HepG2 (cell line): ENCODE measurements around the gene TXNRD3. TPM values are rescaled to one million over a fixed set of nuclear protein-coding genes. Genes with fewer than 3 reads are reported as not detected.

Experiments
- ATAC-seq: fragments of 200-7000 bp; cut with Tn5 transposase; 3 replicates; pipeline ENCODE4 v1.9.1; 2020; ENCODE audit warnings: mild to moderate bottlenecking, moderate library complexity
- BruUV-seq: library from RNA; stranded (reverse); fragments of 400-500 nt; replicated peaks from 2 replicates; lab custom pipeline; 2021; lab: Mats Ljungman, UMichigan
- CTCF ChIA-PET: fragments of 300-600 bp; formaldehyde crosslinking; extraction: SDS; loops from one replicate; lab custom pipeline; 2021; ENCODE audit warnings: low total read pairs, inconsistent platforms, low intra/inter-chr PET ratio; lab: Yijun Ruan, JAX
- POLR2A ChIA-PET: fragments of 350-600 bp; sonication (Branson Sonifier 250); formaldehyde crosslinking; loops from one replicate; lab custom pipeline; 2020; ENCODE audit warnings: antibody characterized with exemption, inconsistent platforms; lab: Yijun Ruan, JAX
- DNase-seq: peaks from one replicate; pipeline ENCODE4 v3.0.0-alpha.2; 2015; ENCODE audit warnings: low spot score
- FAIRE-seq: peaks from 3 replicates; lab custom pipeline; 2011; peaks lifted over from hg19 to GRCh38; lab: Jason Lieb, UNC
- H2AFZ ChIP-seq: one replicate; pipeline ENCODE4 v1.6.1; 2011; ENCODE audit warnings: low read length, inconsistent platforms
- H3K27ac ChIP-seq: fragments of 300-600 bp; 3 replicates; pipeline ENCODE4 v1.8.0; 2011; ENCODE audit warnings: mixed run types, mild to moderate bottlenecking, mixed read lengths, low read length, inconsistent platforms; ENCODE audit not compliant: insufficient read depth; ENCODE audit errors: extremely low read length
- H3K27me3 ChIP-seq, 2 experiments: fragments of 200-600 bp in 1 of 2; 2 replicates in 1 of 2; 3 replicates in 1 of 2; pipeline versions ENCODE4 v1.6.0 to v1.8.0; 2011; ENCODE audit warnings: low read length in 2 of 2, mild to moderate bottlenecking in 2 of 2, moderate library complexity in 2 of 2, inconsistent platforms in 1 of 2; ENCODE audit not compliant: insufficient read depth in 2 of 2, control insufficient read depth in 1 of 2
- H3K36me3 ChIP-seq, 2 experiments: fragments of 200-600 bp in 1 of 2; replicated peaks in 1 of 2; 2 replicates in 1 of 2; 3 replicates in 1 of 2; pipeline versions ENCODE4 v1.5.1 to v1.8.0; 2011; ENCODE audit warnings: low read length in 2 of 2, inconsistent platforms in 1 of 2; ENCODE audit not compliant: insufficient read depth in 2 of 2, control insufficient read depth in 1 of 2
- H3K4me1 ChIP-seq: 2 replicates; pipeline ENCODE4 v1.5.1; 2012; ENCODE audit warnings: low read length, inconsistent platforms; ENCODE audit not compliant: insufficient read depth
- H3K4me2 ChIP-seq: 2 replicates; pipeline ENCODE4 v1.6.0; 2011; ENCODE audit warnings: low read depth, low read length, inconsistent platforms
- H3K4me3 ChIP-seq, 3 experiments: fragments of 200-600 bp in 1 of 3; sonication (generic), shearing (Covaris generic) in 1 of 3; replicated peaks in 1 of 3; 2 replicates each; pipeline ENCODE4 v1.5.1; 2011 to 2016; ENCODE audit warnings: low read length in 3 of 3, inconsistent platforms in 2 of 3, low read depth in 2 of 3, mild to moderate bottlenecking in 2 of 3, control low read depth in 1 of 3, mixed read lengths in 1 of 3; ENCODE audit not compliant: insufficient read depth in 1 of 3
- H3K79me2 ChIP-seq: one replicate; pipeline ENCODE4 v1.6.1; 2011; ENCODE audit warnings: low read length, inconsistent platforms; ENCODE audit not compliant: insufficient read depth
- H3K9ac ChIP-seq: 2 replicates; pipeline ENCODE4 v1.6.0; 2011; ENCODE audit warnings: mild to moderate bottlenecking, low read depth, low read length, inconsistent platforms; ENCODE audit not compliant: insufficient read depth
- H3K9me3 ChIP-seq: 2 replicates; pipeline ENCODE4 v1.5.1; 2012; ENCODE audit warnings: mild to moderate bottlenecking, low read length
- H4K20me1 ChIP-seq: 2 replicates; pipeline ENCODE4 v1.6.0; 2011; ENCODE audit warnings: inconsistent platforms, mild to moderate bottlenecking, low read length, moderate library complexity; ENCODE audit not compliant: insufficient read depth
- ATAD3A ChIP-seq: sonication (generic); formaldehyde crosslinking; IDR thresholded peaks from 2 replicates; pipeline ENCODE4 v1.4.0; 2020; ENCODE audit warnings: missing genetic modification reagents
- HNRNPK ChIP-seq: fragments of 200-400 bp; formaldehyde crosslinking; IDR thresholded peaks from 2 replicates; pipeline ENCODE4 v1.6.1; 2018; ENCODE audit warnings: low read length, low read depth, moderate library complexity, mild to moderate bottlenecking; ENCODE audit not compliant: poor library complexity, severe bottlenecking
- HOXA9 ChIP-seq: sonication (generic); formaldehyde crosslinking; IDR thresholded peaks from 2 replicates; pipeline ENCODE4 v1.8.1; 2022; ENCODE audit warnings: missing genetic modification reagents, mild to moderate bottlenecking, moderate library complexity, borderline replicate concordance
- NONO ChIP-seq, 2 experiments: fragments of 450-650 bp in 1 of 2; sonication (generic) in 1 of 2; formaldehyde crosslinking in 1 of 2; IDR thresholded peaks in 1 of 2; conservative IDR thresholded peaks in 1 of 2; 2 replicates each; pipeline versions ENCODE4 v1.6.1 to v1.8.0; 2017 to 2022; ENCODE audit warnings: mild to moderate bottlenecking in 1 of 2, missing genetic modification reagents in 1 of 2, moderate library complexity in 1 of 2
- PCBP2 ChIP-seq: fragments of 200-400 bp; formaldehyde crosslinking; optimal IDR thresholded peaks from 2 replicates; pipeline ENCODE3; 2018; ENCODE audit warnings: low read length, low read depth; ENCODE audit not compliant: poor library complexity, severe bottlenecking
- SIN3B ChIP-seq: fragments of 150-350 bp; IDR thresholded peaks from 2 replicates; pipeline ENCODE4 v1.6.1; 2014; ENCODE audit warnings: low read length
- TCF12 ChIP-seq, 2 experiments: fragments of 450-650 bp in 1 of 2; sonication (generic) in 1 of 2; formaldehyde crosslinking in 1 of 2; IDR thresholded peaks; 2 replicates each; pipeline versions ENCODE4 v1.6.1 to v1.8.0; 2017 to 2022; ENCODE audit warnings: antibody characterized with exemption in 1 of 2, mild to moderate bottlenecking in 1 of 2, missing genetic modification reagents in 1 of 2, moderate library complexity in 1 of 2
- THYN1 ChIP-seq: sonication (generic); formaldehyde crosslinking; IDR thresholded peaks from 2 replicates; pipeline ENCODE4 v1.8.1; 2023; ENCODE audit warnings: low read depth, mild to moderate bottlenecking, moderate library complexity, missing genetic modification reagents, borderline replicate concordance
- U2AF2 ChIP-seq: fragments of 200-400 bp; formaldehyde crosslinking; IDR thresholded peaks from 2 replicates; pipeline ENCODE4 v1.6.1; 2017; ENCODE audit warnings: low read depth, mild to moderate bottlenecking, low read length
- ZEB1 ChIP-seq: IDR thresholded peaks from 2 replicates; pipeline ENCODE4 v1.6.1; 2012; ENCODE audit warnings: mild to moderate bottlenecking, low read depth, inconsistent platforms; ENCODE audit not compliant: insufficient replicate concordance
- ZNF543 ChIP-seq: sonication (generic); formaldehyde crosslinking; IDR thresholded peaks from 2 replicates; pipeline ENCODE4 v1.4.0; 2020; ENCODE audit warnings: mild to moderate bottlenecking, missing genetic modification reagents
- ZSCAN9 ChIP-seq: IDR thresholded peaks from 2 replicates; pipeline ENCODE4 v1.6.1; 2016; ENCODE audit warnings: borderline replicate concordance
- WGBS: methylation state at CpG from one replicate; pipeline ENCODE4 v1.1.6; 2017; ENCODE audit warnings: low lambda C conversion rate; 5-methylcytosine and 5-hydroxymethylcytosine counted together
- in situ Hi-C: cut with HindIII; loops from 2 replicates; pipeline ENCODE4 v1.10.0; 2017; ENCODE audit warnings: low pct_unique_long_range_greater_than_20kb; ENCODE audit not compliant: extremely low pct_ligation_motif_present
- intact Hi-C: fragments of 100-400 bp; cut with micrococcal nuclease; formaldehyde crosslinking; loops from one replicate; pipeline ENCODE4 v1.10.0; 2022; ENCODE audit not compliant: unreplicated experiment
- polyA plus RNA-seq, 8 experiments: library from polyadenylated mRNA; depleted of rRNA in 3 of 8; stranded (reverse) in 7 of 8; unstranded in 1 of 8; fragments of >200 nt; fragmentation: Illumina TruSeq in 4 of 8; extraction: Trizol in 4 of 8; gene quantifications; 2 replicates each; pipeline versions ENCODE4 v1.2.1 to v1.2.3, GENCODE V29; 2011 to 2016; ENCODE audit warnings: low read depth in 4 of 8, missing spikeins in 1 of 8, mixed read lengths in 1 of 8; ENCODE audit not compliant: insufficient read depth in 1 of 8
- total RNA-seq, 5 experiments: library from RNA; depleted of rRNA; stranded (reverse); fragments of >200 nt; fragmentation: Illumina TruSeq; extraction: Trizol; gene quantifications; 2 replicates each; pipeline ENCODE4 v1.2.3, GENCODE V29; 2016; ENCODE audit warnings: low read depth in 1 of 5
- TF ChIP-seq, protein P1 (sequence below): sonication (generic); formaldehyde crosslinking; IDR thresholded peaks from 2 replicates; pipeline ENCODE4 v1.5.1; 2020; ENCODE audit warnings: mild to moderate bottlenecking, moderate library complexity, missing genetic modification reagents

The TXNRD3 gene
- total and polyA plus RNA-seq, 2 of the 13 experiments (the other 11 are each of a cell fraction or from before 2014, with no cell fraction given) = 4.8 to 20.7 TPM

DNA sequence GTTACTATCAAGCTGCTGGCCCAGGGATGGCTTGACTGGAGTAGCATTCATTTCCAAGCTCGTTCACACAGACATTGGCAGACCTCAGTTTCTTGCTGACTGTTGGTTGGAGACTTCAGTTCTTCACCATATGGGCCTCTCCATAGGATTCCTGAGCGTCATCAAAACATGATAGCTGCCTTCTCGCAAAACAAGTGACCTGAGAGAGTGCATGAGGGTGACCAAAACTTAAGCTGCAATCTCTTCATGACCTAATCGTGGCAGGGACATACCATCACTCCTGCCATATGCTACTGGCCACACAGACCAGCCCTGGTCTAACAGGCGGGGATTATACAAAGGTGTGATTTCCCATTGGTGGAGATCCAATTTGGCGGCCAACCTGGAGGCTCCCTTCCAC lies 50.2 kb downstream of the TXNRD3 start:
- Histone ChIP-seq H2AFZ (no peak overlapping the region), H3K9me3 (no peaks in the 10 kb centered on the region), H3K27ac (no peak overlapping the region), H3K4me2 (no peak overlapping the region), H3K4me3 (no peak overlapping the region), H3K27me3 (no peaks in the 10 kb centered on the region), H3K36me3 (peaks cover 2 to 5% of the 10 kb centered on the region in 2 experiments; a peak in 3 of 5 replicates), H4K20me1 (no peaks in the 10 kb centered on the region), H3K9ac (no peak overlapping the region), H3K79me2 (no peaks in the 10 kb centered on the region), H3K4me1 (peaks cover 6% of the 10 kb centered on the region; the same call in 1 of the 2 replicates)
- CTCF ChIA-PET = no interaction called here
- WGBS = 90% methylated on average over 5 of the region's 6 CpGs
- FAIRE-seq = no peak
- no TSS peak for BruUV-seq
- TF ChIP-seq HOXA9 (CRISPR knock-in tag) (no peak), ZEB1 (no peak), ZSCAN9 (CRISPR knock-in tag) (no peak), ZNF543 (CRISPR knock-in tag) (no peak), NONO (IDR thresholded peaks at IDR 0.05) (no peak), NONO (CRISPR knock-in tag; conservative IDR thresholded peaks at IDR 0.05) (no peak), ATAD3A (CRISPR knock-in tag) (no peak)
- intact Hi-C loops (no loop called here), in situ Hi-C loops (no loop called here)
- ATAC-seq = no peak
- no peak for DNase-seq
- POLR2A ChIA-PET = no interaction called here

GRCh38 chr3:126599101-126599500 lies 55.8 kb downstream of the TXNRD3 start:
- H3K36me3 ChIP-seq = no peaks in the 10 kb centered on the region
- TF ChIP-seq, protein P1, sequence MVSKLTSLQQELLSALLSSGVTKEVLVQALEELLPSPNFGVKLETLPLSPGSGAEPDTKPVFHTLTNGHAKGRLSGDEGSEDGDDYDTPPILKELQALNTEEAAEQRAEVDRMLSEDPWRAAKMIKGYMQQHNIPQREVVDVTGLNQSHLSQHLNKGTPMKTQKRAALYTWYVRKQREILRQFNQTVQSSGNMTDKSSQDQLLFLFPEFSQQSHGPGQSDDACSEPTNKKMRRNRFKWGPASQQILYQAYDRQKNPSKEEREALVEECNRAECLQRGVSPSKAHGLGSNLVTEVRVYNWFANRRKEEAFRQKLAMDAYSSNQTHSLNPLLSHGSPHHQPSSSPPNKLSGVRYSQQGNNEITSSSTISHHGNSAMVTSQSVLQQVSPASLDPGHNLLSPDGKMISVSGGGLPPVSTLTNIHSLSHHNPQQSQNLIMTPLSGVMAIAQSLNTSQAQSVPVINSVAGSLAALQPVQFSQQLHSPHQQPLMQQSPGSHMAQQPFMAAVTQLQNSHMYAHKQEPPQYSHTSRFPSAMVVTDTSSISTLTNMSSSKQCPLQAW (CRISPR knock-in tag) = no peak
- TF ChIP-seq U2AF2 = no peak
- TF ChIP-seq TCF12 (IDR thresholded peaks at IDR 0.05) = no peak
- no peak for TF ChIP-seq TCF12 (CRISPR knock-in tag; IDR thresholded peaks at IDR 0.05)
- TF ChIP-seq HNRNPK = peak; percentile 87
- 0 out of 2 replicates have a peak, but pooled peaks have one; percentile 64 for TF ChIP-seq NONO (IDR thresholded peaks at IDR 0.05)
- no peak for TF ChIP-seq NONO (CRISPR knock-in tag; conservative IDR thresholded peaks at IDR 0.05)
- TF ChIP-seq SIN3B = no peak
- no peak for TF ChIP-seq THYN1
- peak; percentile 86 for TF ChIP-seq PCBP2
- WGBS = 33% methylated on average over 1 of the region's 1 CpG
- no peaks in the 10 kb centered on the region for H3K79me2 ChIP-seq
- CTCF ChIA-PET = no interaction called here
- H3K4me3 ChIP-seq = no peak overlapping the region
- H3K27me3 ChIP-seq = no peaks in the 10 kb centered on the region
- no peak overlapping the region for H2AFZ ChIP-seq
- H3K4me1 ChIP-seq = no peaks in the 10 kb centered on the region
- no peak overlapping the region for H3K4me2 ChIP-seq
- H4K20me1 ChIP-seq = no peaks in the 10 kb centered on the region
- no peak for ATAC-seq
- BruUV-seq = no TSS peak
- POLR2A ChIA-PET = no interaction called here
- in situ Hi-C loops (no loop called here), intact Hi-C loops (no loop called here)
- no peak for DNase-seq
- no peaks in the 10 kb centered on the region for H3K9me3 ChIP-seq
- no peak for FAIRE-seq
- no peak overlapping the region for H3K9ac ChIP-seq
- H3K27ac ChIP-seq = no peak overlapping the region
